K562 (cell line): ENCODE results near the gene ZDHHC24. TPM values are rescaled to one million over a fixed set of nuclear protein-coding genes. Genes with fewer than 3 reads are reported as not detected.
A peak's percentile ranks its signal among the peaks of the same experiment; 100 is the strongest.

ENCODE experiments used
- E2F5 ChIP-seq: sonication (generic); formaldehyde crosslinking; IDR thresholded peaks from 2 replicates; pipeline ENCODE4 v1.8.0; 2022; ENCODE audit warnings: mild to moderate bottlenecking, missing genetic modification reagents
- E4F1 ChIP-seq: fragments of 250-450 bp; sonication (Bioruptor Pico); IDR thresholded peaks from 2 replicates; pipeline ENCODE4 v1.5.0; 2021; ENCODE audit warnings: mild to moderate bottlenecking, borderline replicate concordance
- EZH2 ChIP-seq: IDR thresholded peaks from 2 replicates; pipeline ENCODE4 v1.6.1; 2012; ENCODE audit warnings: low read depth, mild to moderate bottlenecking, inconsistent platforms, low read length, borderline replicate concordance
- HCFC1 ChIP-seq: IDR thresholded peaks from 2 replicates; pipeline ENCODE4 v1.6.1; 2012; ENCODE audit warnings: low read depth, low read length, improper control_type of control experiment
- HDAC6 ChIP-seq: IDR thresholded peaks from 2 replicates; pipeline ENCODE4 v1.6.1; 2012; ENCODE audit warnings: low read depth, mild to moderate bottlenecking, control low read depth, inconsistent platforms, low read length, moderate library complexity
- MYC ChIP-seq, 2 experiments: fragments of 250-450 bp in 1 of 2; sonication (Bioruptor Pico) in 1 of 2; IDR thresholded peaks; 2 replicates each; pipeline versions ENCODE4 v1.5.1 to v1.6.1; 2012 to 2021; ENCODE audit warnings: low read depth in 2 of 2, borderline replicate concordance in 1 of 2, improper control_type of control experiment in 1 of 2, low read length in 1 of 2, mild to moderate bottlenecking in 1 of 2, moderate library complexity in 1 of 2
- PBX2 ChIP-seq, 2 experiments: IDR thresholded peaks in 1 of 2; conservative IDR thresholded peaks in 1 of 2; 2 replicates each; pipeline ENCODE4 v1.6.1; 2016; ENCODE audit warnings: low read depth in 2 of 2, mild to moderate bottlenecking in 1 of 2, missing compliant biosample characterization in 1 of 2, missing genetic modification characterization in 1 of 2, moderate library complexity in 1 of 2
- RFX1 ChIP-seq: fragments of 450-650 bp; IDR thresholded peaks from 2 replicates; pipeline ENCODE4 v1.6.1; 2016; ENCODE audit warnings: mild to moderate bottlenecking, moderate library complexity
- ZBTB9 ChIP-seq: fragments of 450-650 bp; formaldehyde crosslinking; IDR thresholded peaks from 2 replicates; pipeline ENCODE4 v1.4.0; 2020; ENCODE audit warnings: mild to moderate bottlenecking, moderate library complexity
- ZMIZ1 ChIP-seq, 2 experiments: fragments of 150-350 bp in 1 of 2; IDR thresholded peaks; 2 replicates each; pipeline ENCODE4 v1.6.1; 2012 to 2016; ENCODE audit warnings: low read depth in 2 of 2, low read length in 2 of 2, mild to moderate bottlenecking in 1 of 2, moderate library complexity in 1 of 2
- ZNF23 ChIP-seq: fragments of 250-450 bp; sonication (Bioruptor Pico); IDR thresholded peaks from 2 replicates; pipeline ENCODE4 v1.4.0; 2020; ENCODE audit warnings: mild to moderate bottlenecking
- ZNF586 ChIP-seq: fragments of 450-650 bp; formaldehyde crosslinking; conservative IDR thresholded peaks from 2 replicates; pipeline ENCODE4 v1.4.0; 2020; ENCODE audit warnings: mild to moderate bottlenecking, moderate library complexity
- polyA plus RNA-seq, 8 experiments: library from polyadenylated mRNA; depleted of rRNA in 4 of 8; stranded (reverse) in 5 of 8; unstranded in 3 of 8; fragments of >200 nt; fragmentation: Nextera tagmentation in 2 of 8; fragmentation: Illumina TruSeq in 1 of 8; extraction: Ambion mirVana in 2 of 8; extraction: Trizol in 1 of 8; gene quantifications; 2 replicates each; pipeline versions ENCODE4 v1.2.1 to v1.2.3, GENCODE V29; 2011 to 2014; ENCODE audit warnings: inconsistent platforms in 1 of 8, missing spikeins in 1 of 8
- total RNA-seq, 7 experiments: library from RNA; depleted of rRNA in 6 of 7; stranded (reverse); fragments of >200 nt in 6 of 7; fragmentation: Illumina TruSeq in 2 of 7; extraction: Trizol in 2 of 7; gene quantifications; 2 replicates each; pipeline versions ENCODE4 v1.2.1 to v1.2.3, GENCODE V29; 2011 to 2021; ENCODE audit warnings: low replicate concordance in 1 of 7

Gene ZDHHC24
- total and polyA plus RNA-seq, 9 of the 15 experiments (the other 6 are each of a cell fraction or from before 2014, with no cell fraction given): 0.45 to 11.2 (median 2.7) TPM

- peak; percentile 96 for TF ChIP-seq RFX1
- no peak for TF ChIP-seq ZBTB9 (CRISPR knock-in tag)
- no peak for TF ChIP-seq E2F5 (CRISPR knock-in tag)
- no peak for TF ChIP-seq HDAC6
- no peak for TF ChIP-seq EZH2
- no peak for TF ChIP-seq ZNF23 (CRISPR knock-in tag)
- no peak for TF ChIP-seq E4F1 (CRISPR knock-in tag)
- TF ChIP-seq ZMIZ1 (IDR thresholded peaks at IDR 0.05; ENCODE audit: low read depth in 2 of 2, low read length in 2 of 2): no peak
- no peak for TF ChIP-seq MYC (IDR thresholded peaks at IDR 0.05; ENCODE audit: low read depth, low read length)
- no peak for TF ChIP-seq MYC (CRISPR knock-in tag; IDR thresholded peaks at IDR 0.05; ENCODE audit: borderline replicate concordance, low read depth)
- no peak for TF ChIP-seq PBX2 (CRISPR knock-in tag; IDR thresholded peaks at IDR 0.05; ENCODE audit: low read depth)
- no peak for TF ChIP-seq PBX2 (tag; conservative IDR thresholded peaks at IDR 0.05; ENCODE audit: low read depth)
- TF ChIP-seq ZNF586 (CRISPR knock-in tag): no peak
- no peak for TF ChIP-seq HCFC1
Measured at GRCh38 chr11:66592457-66593302, 46.8 kb upstream of the ZDHHC24 start, which contains the start of the genes CCDC87 and CCS (continued).
